ENCODE data around the gene TMEM132C. TPM values are rescaled to one million over a fixed set of nuclear protein-coding genes. Genes with fewer than 3 reads are reported as not detected.
"Not testable (repeated sequence)": the region's sequence is repeated elsewhere in the genome, so short reads cannot be mapped to it uniquely, and the experiment has no call there.

Gene TMEM132C
- total RNA-seq, 1 donor from 2014 or later: 3.9 TPM

GRCh38 chr12:128483526-128484255 is 216.7 kb downstream of the TMEM132C start:
- TF ChIP-seq EZH2 (IDR thresholded peaks at IDR 0.05): no peak
- no peak for TF ChIP-seq EZH2phosphoT487 (IDR thresholded peaks at IDR 0.05)
- TF ChIP-seq CTCF (IDR thresholded peaks at IDR 0.05): no peak
- H3K27ac ChIP-seq: no peak overlapping the region
- H3K27ac Mint-ChIP-seq: no peak overlapping the region
- H2AFZ ChIP-seq (replicated peaks): no peak overlapping the region
- no peaks in the 10 kb centered on the region for H3K79me2 ChIP-seq (ENCODE audit: low read depth)
- H3K9me3 Mint-ChIP-seq: no peaks in the 10 kb centered on the region
- H3K27me3 ChIP-seq: no peaks in the 10 kb centered on the region
- peaks cover 53% of the 10 kb centered on the region for H3K4me1 Mint-ChIP-seq
- no peak overlapping the region for H3K4me3 ChIP-seq
- DNase-seq (ENCODE audit: low spot score): no peak
- no peaks in the 10 kb centered on the region for H3K36me3 ChIP-seq
- no peak overlapping the region for H3K4me2 ChIP-seq
- no peaks in the 10 kb centered on the region for H4K20me1 ChIP-seq (ENCODE audit: low read depth)
- H3K9me3 ChIP-seq (ENCODE audit: low read depth): no peaks in the 10 kb centered on the region
- no peaks in the 10 kb centered on the region for H3K4me1 ChIP-seq
- H3K27me3 Mint-ChIP-seq (ENCODE audit: insufficient read depth, low read depth): peaks cover 2% of the 10 kb centered on the region
- H3K36me3 Mint-ChIP-seq: peaks cover 21% of the 10 kb centered on the region
- H3K4me3 Mint-ChIP-seq: no peak overlapping the region
- no peaks in the 10 kb centered on the region for H3F3A ChIP-seq (ENCODE audit: low read depth)
- H3K9ac ChIP-seq: no peak overlapping the region

- not testable (repeated sequence) for H3K4me1 ChIP-seq; H3K9ac ChIP-seq; H3K79me2 ChIP-seq (ENCODE audit: low read depth); H3K4me3 ChIP-seq; H3K27ac ChIP-seq; H3K27me3 Mint-ChIP-seq (ENCODE audit: insufficient read depth, low read depth); H4K20me1 ChIP-seq (ENCODE audit: low read depth); H3K4me1 Mint-ChIP-seq; DNase-seq (ENCODE audit: low spot score); H3K4me2 ChIP-seq; H3K27ac Mint-ChIP-seq; H3F3A ChIP-seq (ENCODE audit: low read depth); H2AFZ ChIP-seq (replicated peaks); H3K4me3 Mint-ChIP-seq; H3K36me3 ChIP-seq; H3K27me3 ChIP-seq; H3K9me3 ChIP-seq (ENCODE audit: low read depth)
- Mint-ChIP-seq H3K9me3 (peaks cover 63% of the 10 kb centered on the region), H3K36me3 (peaks cover 62% of the 10 kb centered on the region)
Measured at GRCh38 chr12:128497376-128497775, 230.4 kb downstream of the TMEM132C start.

GRCh38 chr12:128507470-128507869 is 240.5 kb downstream of the TMEM132C start:
- H3K9me3 Mint-ChIP-seq: peaks cover 29% of the 10 kb centered on the region
- H3K27me3 Mint-ChIP-seq (ENCODE audit: insufficient read depth, low read depth): peaks cover 4% of the 10 kb centered on the region
- H4K20me1 ChIP-seq (ENCODE audit: low read depth): no peaks in the 10 kb centered on the region
- H3K9me3 ChIP-seq (ENCODE audit: low read depth): no peaks in the 10 kb centered on the region
- H3K27ac Mint-ChIP-seq: no peak overlapping the region
- H3K4me3 ChIP-seq: no peak overlapping the region
- no peak overlapping the region for H3K9ac ChIP-seq
- no peak overlapping the region for H2AFZ ChIP-seq (replicated peaks)
- H3K79me2 ChIP-seq (ENCODE audit: low read depth): no peaks in the 10 kb centered on the region
- H3K4me2 ChIP-seq: no peak overlapping the region
- no peaks in the 10 kb centered on the region for H3K4me1 ChIP-seq
- no peak overlapping the region for H3K4me3 Mint-ChIP-seq
- H3K27ac ChIP-seq: no peak overlapping the region
- no peaks in the 10 kb centered on the region for H3K27me3 ChIP-seq
- peaks cover 12% of the 10 kb centered on the region for H3K4me1 Mint-ChIP-seq
- H3K36me3 ChIP-seq: no peaks in the 10 kb centered on the region
- H3K36me3 Mint-ChIP-seq: peaks cover 70% of the 10 kb centered on the region
- no peaks in the 10 kb centered on the region for H3F3A ChIP-seq (ENCODE audit: low read depth)
- TF ChIP-seq EZH2 (IDR thresholded peaks at IDR 0.05): no peak
- TF ChIP-seq CTCF (IDR thresholded peaks at IDR 0.05): no peak
- TF ChIP-seq EZH2phosphoT487 (IDR thresholded peaks at IDR 0.05): no peak
- DNase-seq (ENCODE audit: low spot score): no peak

GRCh38 chr12:128509170-128509569 is 242.2 kb downstream of the TMEM132C start:
- peaks cover 12% of the 10 kb centered on the region for H3F3A ChIP-seq (ENCODE audit: low read depth)
- Mint-ChIP-seq H3K4me1 (peaks cover 29% of the 10 kb centered on the region), H3K9me3 (peaks cover 15% of the 10 kb centered on the region), H3K27ac (no peak overlapping the region), H3K27me3 (ENCODE audit: insufficient read depth, low read depth) (peaks cover 2% of the 10 kb centered on the region), H3K4me3 (no peak overlapping the region), H3K36me3 (peaks cover 56% of the 10 kb centered on the region)
- no peak overlapping the region for H3K4me2 ChIP-seq
- no peaks in the 10 kb centered on the region for H4K20me1 ChIP-seq (ENCODE audit: low read depth)
- no peaks in the 10 kb centered on the region for H3K79me2 ChIP-seq (ENCODE audit: low read depth)
- H2AFZ ChIP-seq (replicated peaks): no peak overlapping the region
- no peak for DNase-seq (ENCODE audit: low spot score)
- H3K9me3 ChIP-seq (ENCODE audit: low read depth): no peaks in the 10 kb centered on the region
- TF ChIP-seq EZH2 (IDR thresholded peaks at IDR 0.05) (no peak), EZH2phosphoT487 (IDR thresholded peaks at IDR 0.05) (no peak)
- H3K27me3 ChIP-seq: no peaks in the 10 kb centered on the region
- peaks cover 13% of the 10 kb centered on the region for H3K4me1 ChIP-seq
- no peak overlapping the region for H3K27ac ChIP-seq
- H3K36me3 ChIP-seq: no peaks in the 10 kb centered on the region
- no peak overlapping the region for H3K9ac ChIP-seq
- H3K4me3 ChIP-seq: no peak overlapping the region
